Lower lobe of right lung (tissue), 2 donors: ENCODE results near the gene EVC2. TPM values are rescaled to one million over a fixed set of nuclear protein-coding genes. Genes with fewer than 3 reads are reported as not detected.
A peak's percentile ranks its signal among the peaks of the same experiment; 100 is the strongest.

ENCODE experiments used
- ATAC-seq, 2 donors: fragments of 200-7000 bp; cut with Tn5 transposase; one replicate each; pipeline ENCODE4 v1.9.1; 2020 to 2022; ENCODE audit warnings: mild to moderate bottlenecking in 2 of 2, moderate library complexity in 2 of 2
- DNase-seq: peaks from one replicate; pipeline ENCODE4 v3.0.0-alpha.2; 2020
- H3K27ac ChIP-seq: fragments of 200-600 bp; one replicate; pipeline ENCODE4 v1.8.0; 2022
- H3K27me3 ChIP-seq: fragments of 200-600 bp; one replicate; pipeline ENCODE4 v1.8.0; 2022; ENCODE audit warnings: low read depth
- H3K36me3 ChIP-seq: fragments of 200-600 bp; one replicate; pipeline ENCODE4 v1.8.0; 2022; ENCODE audit warnings: mild to moderate bottlenecking
- H3K4me1 ChIP-seq: fragments of 200-600 bp; one replicate; pipeline ENCODE4 v1.8.0; 2022
- H3K4me3 ChIP-seq: fragments of 200-600 bp; one replicate; pipeline ENCODE4 v1.8.0; 2022; ENCODE audit warnings: mild to moderate bottlenecking
- H3K9me3 ChIP-seq: fragments of 200-600 bp; one replicate; pipeline ENCODE4 v1.8.0; 2022
- intact Hi-C: fragments of 100-400 bp; cut with DNase I; formaldehyde crosslinking; loops from one replicate; pipeline ENCODE4 v1.11.0; 2022
- total RNA-seq: library from RNA; stranded (reverse); fragmentation: NEBNext Ultra II Directional; extraction: Animal tissue kit (Norgen Biotek cat#: 25700); gene quantifications from one replicate; pipeline ENCODE4 v1.2.1, GENCODE V29; 2021
- TF ChIP-seq, protein P1 (sequence below): fragments of 200-600 bp; IDR thresholded peaks from one replicate; pipeline ENCODE4 v1.8.0; 2022; ENCODE audit warnings: antibody characterized with exemption, mild to moderate bottlenecking
- donor health status: DM: no; HTN: yes; CAD: no; lungs with severe emphysema.

The EVC2 gene
- total RNA-seq, 1 donor from 2014 or later, result 4.9 TPM

DNA sequence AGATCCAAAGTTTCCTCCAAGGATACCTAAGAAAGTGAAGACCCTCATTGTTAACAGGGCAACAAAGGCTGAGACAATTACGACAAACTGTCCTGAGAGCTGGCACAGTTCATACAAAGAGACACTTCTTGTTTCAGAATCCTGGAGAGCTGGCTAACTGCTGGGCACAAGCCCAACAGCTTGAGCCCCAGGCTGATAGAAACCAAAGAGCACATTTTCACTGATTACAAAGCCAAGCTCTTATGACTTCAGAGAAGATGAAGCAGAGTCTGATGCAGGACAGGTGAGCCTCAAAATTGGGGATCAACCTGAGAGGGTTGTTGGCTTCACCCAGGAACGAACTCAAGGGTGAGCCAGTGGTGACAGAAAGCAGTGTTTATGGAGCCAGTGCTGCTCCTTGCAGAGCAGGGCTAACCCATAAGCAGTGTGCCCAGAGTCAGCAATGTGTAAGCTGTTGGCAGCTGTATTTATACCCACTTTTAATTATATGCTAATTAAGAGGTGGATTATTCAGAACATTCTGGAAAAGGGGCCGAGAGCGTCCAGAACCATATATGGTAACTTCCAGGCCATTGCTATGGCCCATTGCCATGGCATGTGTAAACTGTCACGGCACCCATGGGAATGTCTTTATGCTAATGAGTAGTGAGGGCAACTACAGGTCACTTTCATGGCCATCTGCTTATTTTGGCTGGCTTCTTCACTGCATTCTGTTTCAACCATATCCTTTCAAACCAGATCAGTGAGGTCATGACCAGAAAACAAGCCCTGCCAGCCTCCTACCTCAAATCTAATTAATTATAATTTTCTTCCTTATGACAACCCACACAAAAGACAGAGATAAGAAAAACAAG, 183.7 kb downstream of the EVC2 start:
- TF ChIP-seq, protein P1, sequence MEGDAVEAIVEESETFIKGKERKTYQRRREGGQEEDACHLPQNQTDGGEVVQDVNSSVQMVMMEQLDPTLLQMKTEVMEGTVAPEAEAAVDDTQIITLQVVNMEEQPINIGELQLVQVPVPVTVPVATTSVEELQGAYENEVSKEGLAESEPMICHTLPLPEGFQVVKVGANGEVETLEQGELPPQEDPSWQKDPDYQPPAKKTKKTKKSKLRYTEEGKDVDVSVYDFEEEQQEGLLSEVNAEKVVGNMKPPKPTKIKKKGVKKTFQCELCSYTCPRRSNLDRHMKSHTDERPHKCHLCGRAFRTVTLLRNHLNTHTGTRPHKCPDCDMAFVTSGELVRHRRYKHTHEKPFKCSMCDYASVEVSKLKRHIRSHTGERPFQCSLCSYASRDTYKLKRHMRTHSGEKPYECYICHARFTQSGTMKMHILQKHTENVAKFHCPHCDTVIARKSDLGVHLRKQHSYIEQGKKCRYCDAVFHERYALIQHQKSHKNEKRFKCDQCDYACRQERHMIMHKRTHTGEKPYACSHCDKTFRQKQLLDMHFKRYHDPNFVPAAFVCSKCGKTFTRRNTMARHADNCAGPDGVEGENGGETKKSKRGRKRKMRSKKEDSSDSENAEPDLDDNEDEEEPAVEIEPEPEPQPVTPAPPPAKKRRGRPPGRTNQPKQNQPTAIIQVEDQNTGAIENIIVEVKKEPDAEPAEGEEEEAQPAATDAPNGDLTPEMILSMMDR, result no peak
- Histone ChIP-seq H3K4me3 (no peak overlapping the region), H3K27ac (no peak overlapping the region), H3K9me3 (no peaks in the 10 kb centered on the region), H3K27me3 (no peaks in the 10 kb centered on the region), H3K36me3 (no peaks in the 10 kb centered on the region), H3K4me1 (no peaks in the 10 kb centered on the region)
- no peak for DNase-seq
- intact Hi-C loops, result no loop called here
- ATAC-seq, result peak; percentile 36 to 55

DNA sequence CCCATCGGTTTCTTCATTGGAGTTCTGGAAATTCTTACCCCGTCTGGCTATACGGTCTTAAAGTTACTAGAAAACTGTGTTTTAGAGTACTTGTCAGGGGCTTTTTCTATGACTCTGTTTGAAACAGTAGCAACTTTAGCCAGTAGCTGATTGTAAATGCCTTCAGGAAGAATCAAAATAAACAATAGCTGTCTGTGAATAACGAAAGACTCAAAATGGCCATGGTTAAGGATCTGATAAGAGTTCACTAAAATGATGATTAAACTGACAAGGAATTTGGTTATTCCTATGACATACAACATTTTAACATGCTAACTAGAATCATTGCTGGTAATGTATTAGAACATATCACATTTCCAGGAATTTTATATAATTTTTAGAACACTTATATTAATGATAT, 191.0 kb downstream of the EVC2 start:
- Histone ChIP-seq H3K4me3 (no peak overlapping the region), H3K4me1 (no peaks in the 10 kb centered on the region), H3K27me3 (no peaks in the 10 kb centered on the region), H3K9me3 (no peaks in the 10 kb centered on the region), H3K36me3 (no peaks in the 10 kb centered on the region), H3K27ac (no peak overlapping the region)
- ATAC-seq, result no peak
- DNase-seq, result no peak
- TF ChIP-seq, protein P1, result no peak
- intact Hi-C loops, result no loop called here

DNA sequence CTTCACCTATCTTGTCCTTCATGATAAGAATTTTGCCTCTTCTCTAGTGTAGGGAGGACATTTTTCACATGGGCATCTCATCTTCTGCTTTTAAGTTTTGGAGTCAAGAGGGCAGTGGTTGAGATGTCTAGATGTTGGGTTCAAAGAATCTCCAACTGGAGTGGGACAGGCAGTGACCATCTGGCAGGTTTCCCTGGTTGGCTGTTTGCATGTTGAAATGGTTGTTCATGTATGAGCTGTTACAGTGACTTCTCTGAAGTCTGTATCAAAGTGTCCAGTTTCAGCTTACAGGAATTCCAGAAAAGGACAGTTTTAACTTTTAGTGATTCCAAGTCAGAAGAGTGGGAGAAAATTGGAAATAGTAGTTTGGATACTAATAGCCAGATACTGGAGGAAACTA, 192.7 kb downstream of the EVC2 start:
- Histone ChIP-seq H3K9me3 (no peaks in the 10 kb centered on the region), H3K4me1 (no peaks in the 10 kb centered on the region), H3K36me3 (no peaks in the 10 kb centered on the region), H3K27ac (no peak overlapping the region), H3K4me3 (no peak overlapping the region), H3K27me3 (no peaks in the 10 kb centered on the region)
- intact Hi-C loops, result no loop called here
- no peak for ATAC-seq
- TF ChIP-seq, protein P1, result no peak
- DNase-seq, result no peak

Other genes starting within 250 kb of the EVC2 start
- gene EVC, start 2.6 kb upstream of the EVC2 start, total RNA-seq, result 24.3 TPM
- gene CRMP1, start 184.5 kb upstream of the EVC2 start, total RNA-seq, result 6.2 TPM